Measurements from ENCODE around the gene HSPA12B.
A peak's percentile ranks its signal among the peaks of the same experiment; 100 is the strongest.

HSPA12B gene

DNA sequence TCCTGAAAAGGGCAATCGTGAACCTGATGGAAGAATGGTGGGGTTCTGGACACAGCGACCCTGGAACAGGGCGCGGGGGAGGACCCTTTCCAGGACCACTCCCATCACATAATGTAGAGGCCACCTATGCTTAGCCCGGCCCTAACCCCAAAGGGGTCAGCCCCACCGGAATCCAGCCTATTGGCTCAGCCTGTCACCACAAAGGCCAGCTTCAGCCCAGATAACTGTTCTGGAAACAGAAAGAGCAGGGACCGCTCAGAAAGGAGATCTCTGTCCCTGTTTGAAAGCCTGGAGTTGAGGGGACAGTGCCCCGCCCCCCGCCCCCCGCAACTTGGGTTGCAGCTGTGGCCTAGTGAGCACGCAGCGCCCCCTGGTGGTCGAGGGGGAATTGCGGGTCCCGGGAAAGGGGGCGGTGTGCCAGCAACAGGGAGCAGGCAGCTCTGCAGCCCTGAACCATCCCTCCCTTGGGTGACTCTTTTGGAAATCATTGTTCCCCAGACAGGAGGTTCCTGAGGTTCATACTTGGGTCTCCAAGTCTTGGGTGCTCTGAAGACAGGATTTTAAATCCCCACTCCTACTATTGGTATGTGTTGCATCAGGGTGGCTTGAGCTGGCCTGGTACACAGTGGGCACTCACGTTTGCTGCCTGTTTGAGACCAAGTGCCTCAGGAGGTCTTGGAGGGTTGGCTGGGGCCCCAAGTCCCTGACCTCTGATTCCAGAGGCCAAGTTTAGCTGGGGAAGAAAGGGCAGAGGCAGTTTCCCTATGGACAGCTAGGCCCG lies 21.6 kb upstream of the HSPA12B start:
- peak; percentile 48 for DNase-seq (ENCODE audit: low read depth)
- H3K4me3 ChIP-seq (ENCODE audit: low read length), result no peak overlapping the region
- peak; percentile 78 for TF ChIP-seq CTCF (IDR thresholded peaks at IDR 0.05; ENCODE audit: insufficient read depth, low read depth, low read length, missing control alignments)

GRCh38 chr20:3711484-3711941 lies 21.0 kb upstream of the HSPA12B start:
- DNase-seq (ENCODE audit: low read depth), result no peak

DNA sequence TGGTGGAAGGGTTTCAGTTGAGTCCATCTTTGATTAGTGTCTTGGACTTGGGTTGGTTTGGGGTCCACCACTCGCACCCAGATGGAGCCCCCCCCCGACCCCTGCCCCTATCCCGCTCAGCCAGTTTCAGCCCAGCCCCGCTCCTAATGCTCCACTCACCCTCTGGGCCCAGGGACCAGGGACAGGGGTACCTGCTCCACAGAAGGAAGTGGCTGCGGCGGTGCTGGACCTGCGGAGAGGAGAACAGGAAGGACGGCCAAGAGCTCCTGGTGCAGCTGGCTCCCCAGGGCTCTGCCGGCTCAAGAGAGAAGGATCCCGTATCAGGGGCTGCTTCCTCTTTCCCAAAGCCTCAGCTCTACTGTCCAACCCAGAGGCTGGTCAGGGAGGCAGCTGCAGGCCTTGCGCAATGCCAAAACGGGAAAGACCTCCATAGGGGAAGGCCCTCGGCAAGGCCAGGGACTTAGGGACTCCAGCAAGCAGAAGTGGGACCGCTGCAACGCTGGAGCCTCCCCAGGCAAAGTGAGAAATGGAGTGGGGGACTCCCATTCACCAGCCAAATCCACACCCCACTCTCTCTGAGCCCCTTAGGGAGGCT lies 20.1 kb upstream of the HSPA12B start, which contains the start of gene SIGLEC1:
TSS of gene SIGLEC1 (minus strand) at position 322 of the 595 bp plus-strand sequence. CDS start 5,472 bp downstream, outside the sequence.
- TF ChIP-seq CTCF (IDR thresholded peaks at IDR 0.05; ENCODE audit: insufficient read depth, low read depth, low read length, missing control alignments), result no peak
- H3K4me3 ChIP-seq (ENCODE audit: low read length), result no peak within 1 kb of the TSS
- no peak for DNase-seq (ENCODE audit: low read depth)

More at GRCh38 chr20:3711484-3711941, 21.0 kb upstream of the HSPA12B start:
- no peak for TF ChIP-seq CTCF (IDR thresholded peaks at IDR 0.05; ENCODE audit: insufficient read depth, low read depth, low read length, missing control alignments)
- no peak overlapping the region for H3K4me3 ChIP-seq (ENCODE audit: low read length)

DNA sequence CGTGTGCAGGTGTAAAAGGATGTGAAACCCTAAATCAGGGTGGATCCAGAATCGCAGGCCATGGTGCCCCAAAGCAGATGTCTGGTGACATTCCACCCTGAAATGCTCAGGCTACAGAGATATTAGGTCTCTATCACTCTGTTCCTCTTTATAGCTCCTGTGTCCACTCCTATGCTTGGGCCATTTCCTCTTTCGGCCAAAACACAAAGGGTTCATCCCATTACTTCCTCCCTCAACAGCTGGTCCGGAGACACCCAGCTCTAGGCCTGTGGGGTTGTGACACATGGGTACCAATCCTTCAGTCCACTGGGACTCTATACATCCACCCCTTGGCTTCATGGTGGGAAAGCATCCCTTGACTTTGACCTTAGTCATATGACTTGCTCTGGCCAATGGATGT lies 18.4 kb upstream of the HSPA12B start:
- no peak for TF ChIP-seq CTCF (IDR thresholded peaks at IDR 0.05; ENCODE audit: insufficient read depth, low read depth, low read length, missing control alignments)
- DNase-seq (ENCODE audit: low read depth), result no peak
- H3K4me3 ChIP-seq (ENCODE audit: low read length), result no peak overlapping the region

DNA sequence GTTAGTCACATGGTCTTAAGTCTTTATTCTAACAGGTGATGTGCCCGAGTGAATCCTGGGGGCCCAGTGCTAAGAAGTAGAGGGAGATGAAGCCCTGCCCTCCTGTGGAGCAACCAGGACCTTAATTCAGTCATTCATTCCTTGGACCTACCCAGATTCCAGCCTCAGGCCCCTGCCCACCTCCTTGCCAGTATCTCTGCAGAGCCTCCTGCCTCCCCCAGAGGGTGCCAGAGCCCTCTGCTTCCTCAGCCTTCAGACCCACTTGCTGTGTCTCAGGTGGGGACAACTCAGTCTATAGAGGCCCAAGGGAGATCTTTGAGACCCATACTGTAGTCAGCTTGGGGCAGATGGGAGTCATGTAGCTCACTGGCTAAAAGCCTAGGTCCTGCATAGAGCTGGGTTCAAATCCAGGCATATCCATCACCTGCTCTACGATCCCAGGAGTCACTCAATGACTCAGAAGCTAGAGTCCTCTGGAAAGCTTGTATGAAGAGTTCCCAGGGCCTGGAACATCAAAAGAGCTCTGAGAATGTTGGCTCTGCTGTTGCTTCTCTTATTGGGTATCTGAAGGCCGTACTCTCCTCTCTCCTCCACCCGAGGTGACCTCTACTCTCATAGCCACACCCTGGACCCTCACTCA lies 16.2 kb upstream of the HSPA12B start:
- peak; percentile 66 for TF ChIP-seq CTCF (IDR thresholded peaks at IDR 0.05; ENCODE audit: insufficient read depth, low read depth, low read length, missing control alignments)
- no peak overlapping the region for H3K4me3 ChIP-seq (ENCODE audit: low read length)
- peak; percentile 45 for DNase-seq (ENCODE audit: low read depth)

- TF ChIP-seq CTCF (IDR thresholded peaks at IDR 0.05; ENCODE audit: insufficient read depth, low read depth, low read length, missing control alignments), result no peak
- no peak overlapping the region for H3K4me3 ChIP-seq (ENCODE audit: low read length)
- no peak for DNase-seq (ENCODE audit: low read depth)
Measured at GRCh38 chr20:3719046-3719445, 13.4 kb upstream of the HSPA12B start.

Data from epithelial cell of esophagus (primary cell).